GM18502 (cell line): ENCODE results near the gene CCNK.

Experiments used
- ATAC-seq: cut with Tn5 transposase; IDR thresholded peaks from one replicate; pipeline ENCODE4 v1.9.1; 2021; ENCODE audit warnings: mild to moderate bottlenecking; ENCODE audit not compliant: unreplicated experiment, poor library complexity

CCNK gene

GRCh38 chr14:99531251-99532096 is 50.3 kb downstream of the CCNK start:
- ATAC-seq, result no peak

- no peak for ATAC-seq
Observed at GRCh38 chr14:99532310-99532709, 51.1 kb downstream of the CCNK start.

GRCh38 chr14:99534333-99534732 is 53.1 kb downstream of the CCNK start:
- no peak for ATAC-seq

- ATAC-seq, result no peak
Observed at GRCh38 chr14:99534863-99535262, 53.7 kb downstream of the CCNK start.

- no peak for ATAC-seq
Observed at GRCh38 chr14:99535448-99535847, 54.2 kb downstream of the CCNK start.

GRCh38 chr14:99535908-99536778 is 54.9 kb downstream of the CCNK start:
- ATAC-seq, result no peak

GRCh38 chr14:99537399-99537798 is 56.2 kb downstream of the CCNK start:
- ATAC-seq, result no peak

GRCh38 chr14:99538275-99538674 is 57.1 kb downstream of the CCNK start:
- ATAC-seq, result no peak

- no peak for ATAC-seq
Observed at GRCh38 chr14:99538733-99539132, 57.5 kb downstream of the CCNK start.

GRCh38 chr14:99539491-99539890 is 58.3 kb downstream of the CCNK start:
- ATAC-seq, result no peak

GRCh38 chr14:99540196-99541032 is 59.2 kb downstream of the CCNK start:
- ATAC-seq, result no peak

- no peak for ATAC-seq
Observed at GRCh38 chr14:99541211-99541610, 60.0 kb downstream of the CCNK start.

GRCh38 chr14:99541677-99542470 is 60.7 kb downstream of the CCNK start:
- ATAC-seq, result no peak

GRCh38 chr14:99542566-99542965 is 61.4 kb downstream of the CCNK start:
- ATAC-seq, result no peak

GRCh38 chr14:99543370-99543769 is 62.2 kb downstream of the CCNK start:
- ATAC-seq, result no peak

GRCh38 chr14:99543985-99544384 is 62.8 kb downstream of the CCNK start:
- no peak for ATAC-seq

- ATAC-seq, result no peak
Observed at GRCh38 chr14:99544991-99545390, 63.8 kb downstream of the CCNK start.

- ATAC-seq, result no peak
Observed at GRCh38 chr14:99545586-99545985, 64.4 kb downstream of the CCNK start.

- no peak for ATAC-seq
Observed at GRCh38 chr14:99546234-99546879, 65.1 kb downstream of the CCNK start.
